Endothelial cell of umbilical vein (primary cell): ENCODE results near the gene CEP63. TPM values are rescaled to one million over a fixed set of nuclear protein-coding genes. Genes with fewer than 3 reads are reported as not detected.

Source experiments
- BruUV-seq: library from RNA; stranded (reverse); fragments of 400-500 nt; replicated peaks from 2 replicates; lab custom pipeline; 2021; lab: Mats Ljungman, UMichigan
- CTCF ChIA-PET: fragments of 300-600, 350-600 bp; sonication (Branson Sonifier 250); formaldehyde crosslinking; loops from one replicate; lab custom pipeline; 2021; ENCODE audit warnings: antibody characterized with exemption, inconsistent platforms; lab: Charles Lee
- POLR2A ChIA-PET: fragments of 300-600, 350-600 bp; sonication (Branson Sonifier 250); formaldehyde crosslinking; loops from one replicate; lab custom pipeline; 2021; ENCODE audit warnings: antibody characterized with exemption, inconsistent platforms; lab: Charles Lee
- DNase-seq: peaks from one replicate; pipeline ENCODE4 v3.0.0-alpha.2; 2011; ENCODE audit warnings: low read depth, low spot score
- FAIRE-seq: peaks from 2 replicates; lab custom pipeline; 2011; peaks lifted over from hg19 to GRCh38; lab: Jason Lieb, UNC
- H2AFZ ChIP-seq: 2 replicates; pipeline ENCODE4 v1.6.0; 2012; ENCODE audit warnings: low read depth, low read length, control low read depth, inconsistent platforms
- H3K27ac ChIP-seq: 2 replicates; pipeline ENCODE4 v1.5.1; 2011; ENCODE audit warnings: low read depth, mild to moderate bottlenecking, control low read depth, low read length, moderate library complexity; ENCODE audit not compliant: insufficient read depth
- H3K27me3 ChIP-seq, 2 experiments: 2 replicates each; pipeline versions ENCODE4 v1.6.0 to v1.6.1; 2011; ENCODE audit warnings: low read length in 2 of 2, mixed read lengths in 1 of 2; ENCODE audit not compliant: control insufficient read depth in 2 of 2, insufficient read depth in 2 of 2
- H3K36me3 ChIP-seq, 2 experiments: 2 replicates in 1 of 2; 3 replicates in 1 of 2; pipeline ENCODE4 v1.5.1; 2011; ENCODE audit warnings: low read length in 2 of 2, mild to moderate bottlenecking in 1 of 2, moderate library complexity in 1 of 2; ENCODE audit not compliant: control insufficient read depth in 2 of 2, insufficient read depth in 2 of 2; ENCODE audit errors: extremely low read depth in 1 of 2
- H3K4me1 ChIP-seq: 3 replicates; pipeline ENCODE4 v1.5.1; 2011; ENCODE audit warnings: mild to moderate bottlenecking, low read length; ENCODE audit not compliant: control insufficient read depth, insufficient read depth; ENCODE audit errors: extremely low read depth
- H3K4me2 ChIP-seq: 2 replicates; pipeline ENCODE4 v1.6.1; 2011; ENCODE audit warnings: low read length, control low read depth, mixed read lengths; ENCODE audit not compliant: insufficient read depth
- H3K4me3 ChIP-seq, 3 experiments: fragments of 200-600 bp in 1 of 3; sonication (generic), shearing (Covaris generic) in 1 of 3; replicated peaks in 1 of 3; 2 replicates each; pipeline ENCODE4 v1.5.1; 2011 to 2016; ENCODE audit warnings: control low read depth in 3 of 3, low read length in 3 of 3, mild to moderate bottlenecking in 2 of 3, inconsistent platforms in 1 of 3, low read depth in 1 of 3, moderate library complexity in 1 of 3; ENCODE audit not compliant: insufficient read depth in 1 of 3
- H3K79me2 ChIP-seq: 2 replicates; pipeline ENCODE4 v1.6.0; 2012; ENCODE audit warnings: low read length, inconsistent platforms; ENCODE audit not compliant: control insufficient read depth, insufficient read depth
- H3K9ac ChIP-seq: replicated peaks from 2 replicates; pipeline ENCODE3; 2011; ENCODE audit warnings: low read length, control low read depth; ENCODE audit not compliant: insufficient read depth; ENCODE audit errors: extremely low read depth
- H3K9me1 ChIP-seq: replicated peaks from 3 replicates; pipeline ENCODE4 v1.6.0; 2011; ENCODE audit warnings: mild to moderate bottlenecking, low read length; ENCODE audit not compliant: control insufficient read depth, insufficient read depth; ENCODE audit errors: extremely low read depth
- H3K9me3 ChIP-seq: replicated peaks from 2 replicates; pipeline ENCODE4 v1.5.1; 2012; ENCODE audit warnings: low read length, inconsistent platforms; ENCODE audit not compliant: control insufficient read depth, insufficient read depth
- H4K20me1 ChIP-seq: replicated peaks from 2 replicates; pipeline ENCODE3; 2011; ENCODE audit warnings: mild to moderate bottlenecking, low read length; ENCODE audit not compliant: control insufficient read depth, insufficient read depth; ENCODE audit errors: extremely low read depth
- CTCF ChIP-seq, 2 donors: IDR thresholded peaks; 1 replicate in 1 of 2; 2 replicates in 1 of 2; pipeline ENCODE4 v1.5.1; 2011; ENCODE audit warnings: low read length in 2 of 2, mild to moderate bottlenecking in 2 of 2, moderate library complexity in 2 of 2, control low read depth in 1 of 2, inconsistent platforms in 1 of 2, low read depth in 1 of 2; ENCODE audit not compliant: insufficient read depth in 1 of 2; ENCODE audit errors: extremely low read depth in 1 of 2
- EZH2 ChIP-seq: IDR thresholded peaks from 2 replicates; pipeline ENCODE4 v1.6.1; 2012; ENCODE audit warnings: borderline replicate concordance, low read depth, mild to moderate bottlenecking, moderate library complexity, low read length, inconsistent platforms; ENCODE audit not compliant: severe bottlenecking
- FOS ChIP-seq: IDR thresholded peaks from 2 replicates; pipeline ENCODE4 v1.6.1; 2011; ENCODE audit warnings: mild to moderate bottlenecking, low read length, moderate library complexity, borderline replicate concordance; ENCODE audit not compliant: insufficient read depth
- GATA2 ChIP-seq: IDR thresholded peaks from 2 replicates; pipeline ENCODE4 v1.7.0; 2011; ENCODE audit warnings: low read depth, mild to moderate bottlenecking, moderate library complexity, mixed read lengths, low read length; ENCODE audit not compliant: insufficient read length, insufficient read depth
- JUN ChIP-seq: IDR thresholded peaks from 2 replicates; pipeline ENCODE4 v1.6.1; 2011; ENCODE audit warnings: borderline replicate concordance, low read depth; ENCODE audit not compliant: insufficient read length, insufficient read depth
- MAX ChIP-seq: IDR thresholded peaks from 2 replicates; pipeline ENCODE4 v1.6.1; 2011; ENCODE audit not compliant: insufficient read depth, insufficient read length
- MYC ChIP-seq: IDR thresholded peaks from one replicate; pipeline ENCODE4 v1.6.1; 2011; ENCODE audit warnings: mild to moderate bottlenecking, low read depth, low read length
- POLR2A ChIP-seq: IDR thresholded peaks from 2 replicates; pipeline ENCODE4 v1.6.1; 2012; ENCODE audit warnings: low read depth, mild to moderate bottlenecking, control low read depth, low read length
- POLR2AphosphoS5 ChIP-seq: IDR thresholded peaks from 2 replicates; pipeline ENCODE4 v1.6.1; 2012; ENCODE audit warnings: low read depth, mild to moderate bottlenecking, control low read depth, low read length, moderate library complexity; ENCODE audit not compliant: insufficient read depth
- dilution Hi-C: fragments of 300-500 bp; cut with MboI; formaldehyde crosslinking; loops from one replicate; pipeline ENCODE4 v1.15.0; 2019; ENCODE audit warnings: low sequenced_read_pairs; ENCODE audit not compliant: extremely low pct_ligation_motif_present
- intact Hi-C: fragments of 100-400 bp; cut with micrococcal nuclease; formaldehyde crosslinking; loops from one replicate; pipeline ENCODE4 v1.10.0; 2022
- polyA plus RNA-seq, 4 experiments: library from polyadenylated mRNA; depleted of rRNA in 3 of 4; stranded (reverse) in 3 of 4; unstranded in 1 of 4; fragments of >200 nt; gene quantifications; 2 replicates each; pipeline versions ENCODE4 v1.2.1 to v1.2.3, GENCODE V29; 2011 to 2012; ENCODE audit warnings: missing spikeins in 1 of 4
- total RNA-seq: library from RNA; stranded (reverse); gene quantifications from 2 replicates; pipeline ENCODE4 v1.2.3, GENCODE V29; 2021

Gene CEP63
- total and polyA plus RNA-seq, 2 donors (not counting 3 experiments of a cell fraction or from before 2014, with no cell fraction given) = 5.7 to 29.4 TPM

DNA sequence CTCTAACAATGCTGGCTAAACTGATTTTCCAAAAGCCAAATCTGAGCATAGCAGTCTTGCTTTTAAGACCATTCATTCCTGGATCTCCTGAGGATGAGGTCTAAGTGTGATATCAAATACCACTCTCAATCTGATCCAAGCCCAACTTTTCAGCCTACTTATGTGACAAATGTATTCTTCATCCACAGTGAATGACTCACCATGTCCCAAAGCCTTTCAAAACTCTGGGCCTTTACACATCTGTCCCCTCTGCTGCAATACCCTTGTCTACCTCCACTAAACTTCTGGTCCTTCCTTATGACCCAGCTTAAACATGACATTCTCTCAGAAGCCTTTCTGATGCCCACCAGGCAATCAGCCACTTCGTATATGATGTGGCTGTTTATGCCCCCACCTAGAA lies 4.7 kb upstream of the CEP63 start:
- H2AFZ ChIP-seq = no peak overlapping the region
- FAIRE-seq (no peak), DNase-seq (no peak)
- H3K79me2 ChIP-seq = peaks cover 34% of the 10 kb centered on the region
- no peaks in the 10 kb centered on the region for H3K27me3 ChIP-seq
- TF ChIP-seq JUN = no peak
- no peak for TF ChIP-seq EZH2
- no peak for TF ChIP-seq MAX
- TF ChIP-seq GATA2 = no peak
- no peak for TF ChIP-seq MYC
- TF ChIP-seq FOS = no peak
- TF ChIP-seq CTCF (IDR thresholded peaks at IDR 0.05; ENCODE audit: extremely low read depth in 1 of 2, insufficient read depth in 1 of 2, low read depth in 1 of 2, low read length in 2 of 2) = no peak
- no peak for TF ChIP-seq POLR2AphosphoS5
- no peak for TF ChIP-seq POLR2A
- intact Hi-C loops = loop anchor here (10.0 kb wide), 1 partner anchor 666 kb away; no protein-coding TSS in a partner anchor
- peaks cover 18 to 28% of the 10 kb centered on the region in 2 experiments for H3K36me3 ChIP-seq
- H3K27ac ChIP-seq = no peak overlapping the region
- ChIA-PET POLR2A (no interaction called here), CTCF (interaction anchor here (0.8 to 2.3 kb wide), 6 partner anchors 8 to 269 kb away, joined by 3 to 16 read pairs (median 4); no protein-coding TSS in a partner anchor)
- no peak overlapping the region for H3K4me2 ChIP-seq
- dilution Hi-C loops = no loop called here
- H3K9me3 ChIP-seq = no peaks in the 10 kb centered on the region
- H3K4me3 ChIP-seq = no peak overlapping the region
- H3K9ac ChIP-seq = no peak overlapping the region
- BruUV-seq = no TSS peak
- no peaks in the 10 kb centered on the region for H4K20me1 ChIP-seq
- H3K4me1 ChIP-seq = peaks cover 35% of the 10 kb centered on the region
- H3K9me1 ChIP-seq = no peaks in the 10 kb centered on the region
